ENCODE results near the gene RICTOR.

The RICTOR gene

GRCh38 chr5:39020458-39020857, 53.7 kb downstream of the RICTOR start:
- TF ChIP-seq GATA2 (IDR thresholded peaks at IDR 0.05; ENCODE audit: low read depth, low read length): no peak
- no peak for TF ChIP-seq GATA3 (IDR thresholded peaks at IDR 0.05; ENCODE audit: low read depth, low read length)

GRCh38 chr5:39019254-39019653, 54.9 kb downstream of the RICTOR start:
- TF ChIP-seq GATA2 (IDR thresholded peaks at IDR 0.05; ENCODE audit: low read depth, low read length): no peak
- TF ChIP-seq GATA3 (IDR thresholded peaks at IDR 0.05; ENCODE audit: low read depth, low read length): no peak

GRCh38 chr5:39017504-39017903, 56.7 kb downstream of the RICTOR start:
- TF ChIP-seq GATA2 (IDR thresholded peaks at IDR 0.05; ENCODE audit: low read depth, low read length) (no peak), GATA3 (IDR thresholded peaks at IDR 0.05; ENCODE audit: low read depth, low read length) (no peak)

- TF ChIP-seq GATA2 (IDR thresholded peaks at IDR 0.05; ENCODE audit: low read depth, low read length) (no peak), GATA3 (IDR thresholded peaks at IDR 0.05; ENCODE audit: low read depth, low read length) (no peak)
These were observed 57.5 kb downstream of the RICTOR start for GRCh38 chr5:39016587-39017275.

GRCh38 chr5:39015743-39016586, 58.2 kb downstream of the RICTOR start:
- TF ChIP-seq GATA3 (IDR thresholded peaks at IDR 0.05; ENCODE audit: low read depth, low read length) (no peak), GATA2 (IDR thresholded peaks at IDR 0.05; ENCODE audit: low read depth, low read length) (no peak)

- TF ChIP-seq GATA3 (IDR thresholded peaks at IDR 0.05; ENCODE audit: low read depth, low read length) (no peak), GATA2 (IDR thresholded peaks at IDR 0.05; ENCODE audit: low read depth, low read length) (no peak)
These were observed 59.6 kb downstream of the RICTOR start for GRCh38 chr5:39014561-39014960.

- TF ChIP-seq GATA2 (IDR thresholded peaks at IDR 0.05; ENCODE audit: low read depth, low read length) (no peak), GATA3 (IDR thresholded peaks at IDR 0.05; ENCODE audit: low read depth, low read length) (no peak)
These were observed 60.3 kb downstream of the RICTOR start for GRCh38 chr5:39013938-39014337.

GRCh38 chr5:39009981-39010380, 64.2 kb downstream of the RICTOR start:
- TF ChIP-seq GATA3 (IDR thresholded peaks at IDR 0.05; ENCODE audit: low read depth, low read length) (no peak), GATA2 (IDR thresholded peaks at IDR 0.05; ENCODE audit: low read depth, low read length) (no peak)

- TF ChIP-seq GATA3 (IDR thresholded peaks at IDR 0.05; ENCODE audit: low read depth, low read length): no peak
- TF ChIP-seq GATA2 (IDR thresholded peaks at IDR 0.05; ENCODE audit: low read depth, low read length): no peak
These were observed 64.9 kb downstream of the RICTOR start for GRCh38 chr5:39009280-39009679.

- TF ChIP-seq GATA2 (IDR thresholded peaks at IDR 0.05; ENCODE audit: low read depth, low read length): no peak
- no peak for TF ChIP-seq GATA3 (IDR thresholded peaks at IDR 0.05; ENCODE audit: low read depth, low read length)
These were observed 67.5 kb downstream of the RICTOR start for GRCh38 chr5:39006650-39007049.

- TF ChIP-seq GATA2 (IDR thresholded peaks at IDR 0.05; ENCODE audit: low read depth, low read length): no peak
- no peak for TF ChIP-seq GATA3 (IDR thresholded peaks at IDR 0.05; ENCODE audit: low read depth, low read length)
These were observed 68.5 kb downstream of the RICTOR start for GRCh38 chr5:39005566-39006232.

- no peak for TF ChIP-seq GATA2 (IDR thresholded peaks at IDR 0.05; ENCODE audit: low read depth, low read length)
- TF ChIP-seq GATA3 (IDR thresholded peaks at IDR 0.05; ENCODE audit: low read depth, low read length): no peak
These were observed 72.5 kb downstream of the RICTOR start for GRCh38 chr5:39001683-39002082.

GRCh38 chr5:38999037-38999436, 75.2 kb downstream of the RICTOR start:
- no peak for TF ChIP-seq GATA3 (IDR thresholded peaks at IDR 0.05; ENCODE audit: low read depth, low read length)
- no peak for TF ChIP-seq GATA2 (IDR thresholded peaks at IDR 0.05; ENCODE audit: low read depth, low read length)

GRCh38 chr5:38997591-38997990, 76.6 kb downstream of the RICTOR start:
- no peak for TF ChIP-seq GATA3 (IDR thresholded peaks at IDR 0.05; ENCODE audit: low read depth, low read length)
- no peak for TF ChIP-seq GATA2 (IDR thresholded peaks at IDR 0.05; ENCODE audit: low read depth, low read length)
